Epithelial cell of esophagus (primary cell): ENCODE data around the gene SLC16A11.

Experiments used
- DNase-seq: peaks from one replicate; pipeline ENCODE4 v3.0.0; 2010; ENCODE audit warnings: low read depth
- H3K4me3 ChIP-seq: 2 replicates; pipeline ENCODE4 v1.5.1; 2011; ENCODE audit warnings: mild to moderate bottlenecking, low read length, control low read depth
- TF ChIP-seq, protein P1 (sequence below): IDR thresholded peaks from 2 replicates; pipeline ENCODE4 v1.5.1; 2011; ENCODE audit warnings: low read depth, mild to moderate bottlenecking, low read length, control low read depth, inconsistent platforms; ENCODE audit not compliant: insufficient read depth; ENCODE audit errors: missing control alignments

Gene SLC16A11

DNA sequence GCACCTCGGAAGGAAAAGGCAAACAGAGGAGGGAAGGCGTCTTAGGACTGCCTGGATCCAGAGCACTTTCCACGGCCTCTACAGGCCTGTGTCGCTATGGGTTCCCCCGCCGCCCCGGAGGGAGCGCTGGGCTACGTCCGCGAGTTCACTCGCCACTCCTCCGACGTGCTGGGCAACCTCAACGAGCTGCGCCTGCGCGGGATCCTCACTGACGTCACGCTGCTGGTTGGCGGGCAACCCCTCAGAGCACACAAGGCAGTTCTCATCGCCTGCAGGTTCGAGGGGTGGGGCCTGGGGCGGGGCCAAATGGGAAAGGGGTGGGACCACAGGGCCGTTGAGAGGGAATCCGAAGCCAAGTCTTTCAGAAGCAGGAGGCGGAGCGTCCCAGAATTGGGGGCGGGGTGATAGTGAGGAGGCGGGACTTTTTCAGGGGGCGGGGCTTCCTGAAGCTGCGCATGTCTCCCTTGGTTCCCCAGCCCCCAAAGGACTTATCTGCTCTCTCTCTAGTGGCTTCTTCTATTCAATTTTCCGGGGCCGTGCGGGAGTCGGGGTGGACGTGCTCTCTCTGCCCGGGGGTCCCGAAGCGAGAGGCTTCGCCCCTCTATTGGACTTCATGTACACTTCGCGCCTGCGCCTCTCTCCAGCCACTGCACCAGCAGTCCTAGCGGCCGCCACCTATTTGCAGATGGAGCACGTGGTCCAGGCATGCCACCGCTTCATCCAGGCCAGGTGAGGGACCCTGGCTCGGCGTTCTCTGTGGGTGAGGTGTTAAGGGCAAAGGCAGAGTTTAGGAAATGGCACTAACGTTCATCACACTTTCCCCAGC lies 20.1 kb downstream of the SLC16A11 start:
- H3K4me3 ChIP-seq: peak overlapping the region; percentile 25
- peak; percentile 88 for DNase-seq
- TF ChIP-seq, protein P1, sequence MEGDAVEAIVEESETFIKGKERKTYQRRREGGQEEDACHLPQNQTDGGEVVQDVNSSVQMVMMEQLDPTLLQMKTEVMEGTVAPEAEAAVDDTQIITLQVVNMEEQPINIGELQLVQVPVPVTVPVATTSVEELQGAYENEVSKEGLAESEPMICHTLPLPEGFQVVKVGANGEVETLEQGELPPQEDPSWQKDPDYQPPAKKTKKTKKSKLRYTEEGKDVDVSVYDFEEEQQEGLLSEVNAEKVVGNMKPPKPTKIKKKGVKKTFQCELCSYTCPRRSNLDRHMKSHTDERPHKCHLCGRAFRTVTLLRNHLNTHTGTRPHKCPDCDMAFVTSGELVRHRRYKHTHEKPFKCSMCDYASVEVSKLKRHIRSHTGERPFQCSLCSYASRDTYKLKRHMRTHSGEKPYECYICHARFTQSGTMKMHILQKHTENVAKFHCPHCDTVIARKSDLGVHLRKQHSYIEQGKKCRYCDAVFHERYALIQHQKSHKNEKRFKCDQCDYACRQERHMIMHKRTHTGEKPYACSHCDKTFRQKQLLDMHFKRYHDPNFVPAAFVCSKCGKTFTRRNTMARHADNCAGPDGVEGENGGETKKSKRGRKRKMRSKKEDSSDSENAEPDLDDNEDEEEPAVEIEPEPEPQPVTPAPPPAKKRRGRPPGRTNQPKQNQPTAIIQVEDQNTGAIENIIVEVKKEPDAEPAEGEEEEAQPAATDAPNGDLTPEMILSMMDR: no peak

DNA sequence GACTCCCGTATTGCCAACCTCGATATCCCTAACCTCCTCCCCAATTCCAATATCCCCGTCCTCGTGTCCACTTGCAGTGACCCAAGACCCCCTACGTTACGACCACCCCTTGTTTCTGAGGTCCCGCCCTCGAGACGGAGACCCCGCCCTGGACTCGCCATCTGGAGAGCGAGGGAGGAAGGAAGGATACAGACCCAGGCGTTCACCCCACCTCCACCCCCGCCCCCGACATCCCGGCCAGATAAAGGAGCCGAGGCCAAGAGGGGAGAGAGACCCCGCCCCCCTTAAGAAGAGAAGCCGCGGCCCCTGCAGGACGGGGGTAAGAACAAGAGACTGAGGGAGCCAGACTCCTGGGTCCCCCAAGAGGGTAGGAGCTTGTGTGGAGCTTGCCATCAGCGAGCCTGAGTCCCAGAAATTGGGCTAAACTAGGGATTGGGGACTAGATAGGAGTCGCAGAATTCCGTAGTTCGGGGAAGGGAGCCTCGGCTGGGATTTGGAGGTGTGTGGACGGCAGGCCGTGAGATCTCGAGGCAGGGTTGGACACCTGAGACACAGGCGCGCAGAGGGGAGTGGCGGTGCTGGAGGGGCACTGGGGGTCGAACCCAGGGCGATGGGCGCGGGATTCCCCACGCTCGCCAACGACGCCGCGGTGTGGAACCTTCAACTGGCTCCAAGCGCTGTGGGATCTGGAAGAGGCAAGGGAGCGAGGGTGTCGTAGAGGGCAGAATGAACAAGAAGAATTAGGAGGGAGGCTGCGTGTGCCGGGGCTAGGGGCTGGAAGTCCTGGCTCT lies 20.9 kb downstream of the SLC16A11 start, which contains the start of gene BCL6B:
TSS of gene BCL6B (plus strand) at position 270 of the 791 bp plus-strand sequence. CDS start 622 bp downstream, outside the sequence.
- H3K4me3 ChIP-seq: peak within 1 kb of the TSS; percentile 25
- TF ChIP-seq, protein P1: no peak
- no peak for DNase-seq

DNA sequence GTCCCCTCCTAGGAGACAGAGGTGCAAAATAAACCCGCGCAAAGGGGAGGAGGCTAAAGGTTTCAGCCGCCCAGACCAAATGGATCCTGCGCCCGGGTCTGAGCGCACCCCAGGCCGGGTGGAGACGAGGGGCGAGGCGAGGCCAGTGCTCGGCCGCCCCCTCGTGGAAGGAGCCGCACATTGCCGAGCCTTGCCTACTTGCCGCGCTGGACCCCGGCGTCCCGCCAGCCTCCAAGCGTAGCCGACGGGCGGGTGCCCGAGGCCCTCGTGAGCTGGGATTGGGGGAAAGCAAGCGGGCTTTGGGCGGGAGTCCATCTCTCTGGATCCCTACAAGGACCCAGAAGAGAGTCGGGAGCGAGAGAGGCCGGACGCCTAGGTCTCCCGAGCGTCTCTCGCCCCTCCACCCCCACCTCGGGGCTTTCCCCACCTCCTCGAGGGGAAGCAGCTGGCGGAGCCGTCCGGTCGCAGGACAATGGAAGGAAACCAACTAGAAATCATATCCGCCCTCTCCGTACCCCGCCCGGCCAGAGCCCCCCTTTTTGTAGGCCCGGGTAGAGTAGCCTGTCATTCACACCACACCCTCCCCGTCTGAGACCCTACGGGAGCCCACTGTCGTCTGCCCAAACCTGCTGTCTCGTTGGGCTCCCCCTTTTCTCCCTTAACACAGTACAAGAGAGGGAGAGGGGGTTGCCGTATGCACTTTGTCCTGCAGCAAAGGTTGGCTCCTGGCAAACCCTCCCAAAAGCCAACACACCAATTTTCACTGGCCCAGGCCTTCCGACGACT lies 21.7 kb downstream of the SLC16A11 start:
- peak; percentile 56 for DNase-seq
- H3K4me3 ChIP-seq: peak overlapping the region; percentile 16
- TF ChIP-seq, protein P1: peak; percentile 74

DNA sequence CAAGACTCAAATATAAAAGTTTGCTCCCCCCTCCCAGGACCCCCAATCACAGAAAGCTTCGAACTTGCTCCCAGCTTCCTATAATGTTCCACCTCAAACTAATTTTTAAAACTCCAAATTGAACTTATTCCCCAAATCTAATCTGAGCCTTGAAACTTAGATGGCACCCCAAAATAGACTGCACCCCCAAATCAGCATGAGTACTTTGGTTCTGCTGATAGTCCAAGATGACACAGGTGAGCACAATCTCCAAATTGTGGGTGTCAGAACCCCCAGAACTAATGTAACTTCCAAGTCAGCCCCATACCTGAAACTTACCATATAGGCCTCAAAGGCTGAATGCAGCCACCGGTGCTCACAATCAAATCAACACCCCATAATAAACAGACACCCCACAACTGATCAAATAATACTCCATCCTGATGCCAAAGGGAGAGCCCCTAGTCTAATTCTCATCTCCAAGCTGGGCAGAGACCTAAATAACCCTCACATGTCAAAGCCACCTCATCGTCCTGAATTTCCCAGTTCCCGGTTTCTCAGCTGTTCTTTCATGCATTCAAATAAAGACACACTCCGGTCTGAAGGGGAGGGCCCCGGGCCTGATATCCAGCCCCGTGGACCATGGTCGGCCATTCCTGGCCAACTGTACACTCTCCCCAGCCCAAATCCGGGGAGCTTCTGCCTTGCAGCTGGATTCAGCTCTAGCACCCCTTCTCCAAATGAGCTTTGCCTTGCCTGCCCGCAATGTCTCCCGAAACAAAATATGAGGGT lies 22.8 kb downstream of the SLC16A11 start:
- no peak overlapping the region for H3K4me3 ChIP-seq
- TF ChIP-seq, protein P1: no peak

DNA sequence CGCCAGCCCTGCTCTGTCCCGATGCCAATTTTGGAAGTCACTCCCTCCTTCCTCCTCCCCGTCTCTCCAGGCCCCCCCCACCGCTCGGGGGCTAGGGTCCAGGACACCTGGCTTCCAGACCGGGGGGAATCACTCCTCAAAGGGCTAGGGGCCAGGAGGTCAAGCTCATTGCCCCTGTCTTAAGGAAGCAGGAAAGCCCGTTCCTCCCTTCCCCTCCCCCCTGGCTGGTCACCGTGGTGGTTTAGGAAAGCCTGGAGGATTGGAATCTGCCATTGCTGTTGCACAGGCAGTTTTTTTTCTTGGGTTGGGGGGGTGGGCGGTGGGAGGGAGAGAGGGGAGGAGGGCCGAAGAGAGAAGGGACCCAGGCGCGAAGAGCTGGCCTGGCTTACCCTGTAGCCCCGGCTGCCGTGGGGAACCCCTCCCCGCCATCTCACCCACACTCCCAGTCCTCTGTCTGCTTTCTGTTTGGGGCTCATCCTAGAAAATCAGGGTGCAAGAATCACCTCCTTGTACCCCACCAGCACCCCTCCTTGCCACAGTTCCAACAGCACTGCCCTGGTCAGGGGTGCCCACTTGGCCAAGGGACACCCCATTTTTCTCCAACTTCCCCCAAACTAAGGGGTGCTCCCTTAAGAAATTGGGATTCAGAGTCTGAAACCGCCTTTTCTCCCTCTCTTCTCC lies 23.9 kb downstream of the SLC16A11 start:
- DNase-seq: no peak
- peak overlapping the region; percentile 37 for H3K4me3 ChIP-seq
- TF ChIP-seq, protein P1: no peak

More for the DNA sequence above, 22.8 kb downstream of the SLC16A11 start:
- DNase-seq: no peak
